HL-60/S4 (cell line): ENCODE data around the gene KRT13.

Source experiments
- in situ Hi-C: fragments of 300-500 bp; cut with MboI; formaldehyde crosslinking; loops from 2 replicates; pipeline ENCODE4 v1.14.3; 2022; ENCODE audit warnings: low sequenced_read_pairs

KRT13 gene

DNA sequence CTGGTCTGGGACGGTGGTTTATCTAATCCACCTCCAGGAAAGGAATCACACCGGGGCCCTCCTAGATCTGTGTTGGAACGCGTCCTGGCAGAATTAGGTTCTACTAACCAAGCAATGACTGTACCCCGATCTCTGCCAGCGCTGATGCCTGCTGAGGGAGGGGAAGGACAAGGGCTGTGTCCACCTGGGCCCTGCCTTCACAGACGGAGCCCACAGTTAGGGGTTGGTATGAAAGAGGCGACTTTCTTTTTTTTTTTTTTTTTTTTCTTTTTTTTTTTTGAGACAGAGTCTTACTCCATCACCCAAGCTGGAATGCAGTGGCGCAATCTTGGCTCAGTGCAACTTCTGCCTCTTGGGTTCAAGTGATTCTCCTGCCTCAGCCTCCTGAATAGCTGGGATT, 32.6 kb upstream of the KRT13 start:
- in situ Hi-C loops = no loop called here

DNA sequence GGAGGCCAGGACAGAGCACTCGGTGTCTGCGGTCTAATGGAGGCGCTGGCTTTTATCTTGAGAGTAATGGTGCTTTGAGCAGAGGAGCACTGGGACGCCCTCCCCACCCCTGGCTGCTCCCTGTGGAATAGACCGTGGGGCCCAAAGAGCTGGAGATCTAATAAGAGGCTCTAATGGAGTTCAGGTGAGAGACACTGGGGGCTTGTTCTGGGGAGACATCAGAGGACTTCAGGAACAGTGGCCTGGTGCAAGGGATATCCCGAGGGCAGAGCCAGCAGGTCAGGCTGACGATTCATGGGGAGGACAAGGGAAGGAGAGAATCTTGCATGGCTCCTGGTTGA, 32.2 kb upstream of the KRT13 start:
- in situ Hi-C loops = no loop called here

DNA sequence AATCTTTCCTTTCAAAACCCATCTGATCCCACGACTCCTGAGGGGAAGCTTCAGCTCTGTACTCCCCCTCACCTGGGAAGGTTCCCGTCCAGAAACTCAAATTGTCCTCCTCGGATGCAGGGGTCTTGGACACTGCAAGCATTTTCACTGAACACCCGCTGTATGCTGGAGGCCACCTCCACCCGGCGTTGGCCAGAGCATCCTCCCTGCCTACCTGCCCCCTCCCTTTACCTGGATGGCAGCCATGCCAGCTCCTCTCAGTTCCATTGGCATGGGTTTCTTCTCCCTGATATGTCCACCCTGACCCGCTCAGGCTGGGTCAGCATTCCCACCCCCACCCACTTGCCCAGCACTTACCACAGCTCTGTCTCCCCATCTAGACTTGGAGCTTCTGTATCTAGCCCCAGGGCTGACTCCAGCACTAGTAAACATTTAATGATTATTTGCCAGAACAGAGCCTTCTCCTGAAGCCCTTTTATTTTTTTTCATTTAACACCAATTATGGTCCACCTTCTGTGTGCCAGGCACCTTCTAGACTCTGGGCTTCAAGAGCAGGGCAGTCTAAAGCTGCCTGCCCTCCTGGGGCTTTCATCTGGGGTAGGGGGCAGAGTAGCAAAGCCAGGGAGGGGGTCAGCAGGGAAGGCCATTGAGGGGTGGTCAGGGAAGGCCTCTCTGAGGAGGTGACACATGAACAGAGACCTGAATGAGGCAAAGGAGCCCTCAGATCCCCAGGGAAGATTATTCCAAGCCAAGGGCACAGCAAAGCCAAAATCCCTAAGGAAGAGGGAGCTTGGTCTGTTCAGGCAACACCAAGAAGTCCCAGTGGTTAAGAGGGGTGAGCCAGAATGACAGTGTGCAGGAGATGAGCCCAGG, 31.6 kb upstream of the KRT13 start:
- in situ Hi-C loops = no loop called here

DNA sequence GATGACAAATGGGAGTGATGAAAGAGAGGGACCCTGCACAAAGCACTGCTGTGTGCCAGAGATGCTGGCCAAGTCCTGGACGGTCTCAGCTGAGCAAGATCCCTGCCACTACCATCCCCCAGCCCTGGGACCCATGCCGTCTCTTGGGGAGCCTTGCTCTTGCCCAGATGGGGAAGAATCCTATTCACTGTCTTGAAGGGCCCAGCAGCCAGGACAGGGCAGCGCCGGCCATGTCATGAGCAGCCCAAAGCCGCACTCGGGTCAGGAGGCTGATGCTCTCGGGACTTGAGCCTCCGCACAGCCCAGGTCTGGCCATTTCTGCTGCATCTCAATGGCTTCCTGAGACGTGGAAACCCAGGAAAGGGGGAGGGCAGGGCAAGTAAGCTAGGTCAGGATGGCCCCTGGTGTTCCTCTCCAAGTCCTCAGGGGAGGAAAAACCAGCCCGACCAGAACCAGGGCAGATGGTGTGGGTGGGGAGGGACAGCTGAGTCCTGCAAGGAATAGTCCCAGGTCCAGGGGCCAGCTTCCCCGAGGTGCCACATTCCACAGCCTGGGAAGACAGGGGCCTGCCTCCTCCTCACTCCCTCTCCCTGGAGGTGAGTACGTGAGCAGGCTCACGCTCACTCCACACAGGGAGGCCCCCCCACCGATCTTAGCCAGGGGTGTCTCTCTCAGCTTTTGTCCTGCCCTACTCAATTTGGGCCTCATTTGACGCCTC, 30.5 kb upstream of the KRT13 start:
- in situ Hi-C loops = no loop called here

DNA sequence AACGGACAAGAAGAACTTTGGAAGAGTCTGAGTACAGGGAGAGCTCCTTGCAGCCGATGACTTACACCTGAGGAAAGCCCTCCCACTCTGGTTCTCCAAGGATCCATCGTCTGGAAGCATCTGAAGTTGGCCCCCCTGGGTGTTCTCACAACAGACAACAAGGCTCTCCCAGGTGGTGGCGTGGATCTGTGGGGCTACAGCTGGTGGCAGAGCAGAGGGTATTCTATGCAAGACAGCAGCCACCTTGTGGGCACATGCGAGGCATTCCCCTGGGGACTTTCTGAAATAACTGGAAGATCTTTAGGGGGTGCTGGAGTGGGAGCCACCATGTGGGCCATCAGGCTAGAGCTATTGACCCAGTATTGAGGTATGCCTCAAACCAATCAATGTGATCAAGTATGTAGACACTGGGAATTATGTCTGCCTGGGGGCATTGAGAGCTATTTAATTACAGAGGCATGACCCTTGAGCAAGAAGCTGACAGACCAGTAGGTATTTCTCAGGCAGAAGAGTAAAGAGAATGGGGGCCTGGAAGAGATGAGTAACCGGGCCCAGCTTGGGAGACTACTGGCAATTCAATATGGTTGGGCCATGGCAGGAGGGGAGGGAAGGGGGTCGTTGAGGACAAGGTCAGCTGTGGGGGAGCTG, 29.6 kb upstream of the KRT13 start:
- in situ Hi-C loops = no loop called here

DNA sequence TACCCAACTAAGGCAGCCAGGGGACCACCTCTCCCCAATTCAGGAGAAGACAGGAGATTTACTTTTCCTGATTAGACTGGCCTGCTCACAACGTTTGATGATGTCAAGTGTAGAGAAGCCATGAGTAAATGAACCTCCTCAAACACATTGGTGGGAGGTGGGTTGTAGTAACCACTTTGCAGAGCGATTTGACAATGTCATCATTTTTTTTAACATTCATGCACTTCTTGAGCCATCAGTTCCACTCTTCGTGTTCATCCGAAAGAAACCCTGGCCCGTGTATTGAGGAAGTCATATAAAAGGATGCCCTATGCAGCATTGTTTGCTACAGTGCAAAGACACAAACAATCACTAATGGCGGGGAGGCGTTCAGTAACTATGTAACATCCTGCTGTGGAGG, 28.2 kb upstream of the KRT13 start:
- in situ Hi-C loops = no loop called here

DNA sequence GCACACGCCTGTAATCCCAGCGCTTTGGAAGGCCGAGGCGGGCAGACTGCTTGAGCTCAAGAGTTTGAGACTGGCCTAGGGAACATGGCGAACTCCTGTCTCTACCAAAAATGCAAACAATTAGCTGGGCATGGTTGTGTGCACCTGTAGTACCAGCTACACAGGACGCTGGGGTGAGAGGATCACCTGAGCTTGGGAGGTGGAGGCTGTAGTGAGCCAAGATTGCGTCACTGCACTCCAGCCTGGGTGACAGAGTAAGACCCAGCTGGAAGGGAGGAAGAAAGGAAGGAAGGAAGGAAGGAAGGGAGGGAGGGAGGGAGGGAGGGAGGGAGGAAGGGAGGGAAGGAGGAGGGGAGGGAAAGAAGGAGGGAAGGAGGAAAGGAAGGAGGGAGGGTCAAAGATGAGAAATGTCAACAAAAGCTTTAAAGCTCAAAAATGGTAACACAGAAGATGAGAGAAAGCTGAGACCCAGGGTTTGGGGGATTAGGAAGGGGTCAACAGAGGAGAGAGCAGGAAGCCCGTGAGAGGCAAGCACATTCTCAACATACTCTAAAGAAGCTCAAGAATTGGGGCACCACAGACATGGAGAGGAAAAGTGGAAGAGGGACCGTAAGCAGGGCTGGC, 27.6 kb upstream of the KRT13 start:
- in situ Hi-C loops = no loop called here

DNA sequence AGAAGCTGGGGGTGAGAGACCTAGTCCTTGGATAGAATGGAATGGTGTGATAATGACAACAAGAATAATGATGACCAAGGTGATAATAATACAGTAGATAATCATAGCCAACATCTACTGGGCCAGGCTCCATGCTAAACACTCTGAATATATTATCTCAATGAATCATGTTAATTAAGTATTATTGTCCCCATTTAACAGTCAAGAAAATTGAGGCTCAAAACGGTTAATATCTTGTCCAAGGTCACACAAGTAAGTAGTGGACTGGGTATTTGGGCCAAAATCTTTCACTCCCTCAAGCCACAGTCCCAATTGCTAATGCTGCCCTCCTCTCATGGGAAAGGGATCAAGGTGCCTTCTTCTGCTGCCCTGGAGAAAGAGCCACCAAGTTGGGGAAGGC, 26.6 kb upstream of the KRT13 start:
- in situ Hi-C loops = no loop called here

DNA sequence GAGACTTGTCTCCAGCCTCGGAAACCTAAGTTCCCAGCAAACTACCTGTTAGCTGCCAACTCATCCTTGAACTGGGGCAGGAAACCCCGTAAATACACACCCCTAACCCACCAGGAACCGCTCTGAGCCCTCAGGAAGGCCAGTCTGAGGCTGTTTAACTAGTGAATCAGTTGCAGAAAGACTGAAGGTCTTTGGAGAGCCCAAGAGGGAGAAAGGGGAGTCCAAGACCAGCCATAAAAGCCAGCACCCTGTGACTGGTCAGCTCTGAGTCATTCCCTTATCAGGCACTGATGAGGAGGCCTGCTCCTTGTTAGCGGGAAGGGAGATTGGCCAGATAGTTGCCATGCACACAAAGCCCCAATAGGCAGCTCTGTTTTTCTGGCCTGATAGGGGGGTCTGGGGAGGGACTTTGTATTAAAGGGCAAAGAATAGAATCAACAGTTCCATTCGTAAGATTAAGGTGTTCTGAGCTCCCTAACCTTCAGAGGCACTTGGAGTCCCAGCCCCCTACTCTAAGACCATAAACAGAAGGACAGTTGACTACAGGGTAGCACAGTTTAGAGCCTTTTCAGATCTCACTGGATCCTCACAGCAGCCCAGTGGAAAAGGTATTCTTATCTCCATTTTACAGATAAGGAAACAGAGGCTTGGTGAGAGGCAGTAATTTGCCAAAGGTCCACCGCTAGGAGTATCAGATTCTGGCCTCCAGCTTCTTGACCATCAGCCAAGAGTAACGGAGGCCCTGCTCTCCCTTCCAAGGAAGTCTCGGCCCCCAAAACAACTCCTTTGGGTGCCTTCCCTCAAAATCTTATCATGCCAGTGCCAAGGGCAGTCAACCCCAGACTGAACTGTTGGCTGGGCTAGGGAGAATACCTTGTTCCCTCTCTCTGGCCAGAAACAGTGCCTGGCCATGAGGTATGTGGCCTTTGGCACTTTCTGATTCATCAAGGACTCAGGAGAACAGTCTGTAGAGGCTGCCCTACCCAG, 24.9 kb upstream of the KRT13 start:
- in situ Hi-C loops = no loop called here

DNA sequence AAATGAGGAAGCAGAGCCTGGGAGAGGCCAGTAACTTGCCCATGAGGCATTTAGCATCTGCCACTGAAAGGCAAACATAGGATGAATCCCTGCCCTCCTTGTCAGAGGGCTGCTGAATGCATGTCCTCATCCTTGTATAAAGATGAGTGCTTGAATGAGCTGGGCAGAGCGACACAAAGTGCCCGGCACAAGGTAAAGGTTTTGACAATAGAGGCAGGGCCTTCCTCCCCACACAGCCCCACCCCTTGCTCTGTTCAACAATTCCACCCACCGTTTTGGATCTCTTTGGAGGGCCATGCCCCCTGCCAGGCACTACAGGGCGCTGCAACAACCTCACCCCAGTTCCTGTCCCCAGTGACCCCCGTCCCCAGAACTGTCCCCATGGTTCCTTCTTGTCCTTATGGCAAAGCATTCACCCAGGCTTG, 24.1 kb upstream of the KRT13 start:
- in situ Hi-C loops = no loop called here

DNA sequence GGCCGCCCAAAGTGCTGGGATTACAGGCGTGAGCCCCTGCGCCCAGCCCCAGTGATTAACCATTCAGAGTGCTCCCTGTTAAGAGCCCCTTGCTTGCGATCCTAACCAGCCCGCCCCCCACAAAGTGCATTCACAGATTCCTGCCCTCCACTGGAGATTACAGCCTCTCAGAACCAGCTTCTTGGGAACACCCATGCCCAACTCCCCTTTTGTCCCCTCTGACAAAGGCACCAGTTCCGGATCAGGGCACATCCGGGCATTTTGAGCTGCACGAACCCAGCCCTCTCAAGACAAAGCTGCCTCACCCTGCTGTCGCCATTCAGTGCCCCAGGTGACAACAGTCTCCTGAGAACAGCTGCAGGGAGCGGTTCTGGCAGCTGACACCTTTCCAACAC, 23.5 kb upstream of the KRT13 start:
- in situ Hi-C loops = no loop called here

DNA sequence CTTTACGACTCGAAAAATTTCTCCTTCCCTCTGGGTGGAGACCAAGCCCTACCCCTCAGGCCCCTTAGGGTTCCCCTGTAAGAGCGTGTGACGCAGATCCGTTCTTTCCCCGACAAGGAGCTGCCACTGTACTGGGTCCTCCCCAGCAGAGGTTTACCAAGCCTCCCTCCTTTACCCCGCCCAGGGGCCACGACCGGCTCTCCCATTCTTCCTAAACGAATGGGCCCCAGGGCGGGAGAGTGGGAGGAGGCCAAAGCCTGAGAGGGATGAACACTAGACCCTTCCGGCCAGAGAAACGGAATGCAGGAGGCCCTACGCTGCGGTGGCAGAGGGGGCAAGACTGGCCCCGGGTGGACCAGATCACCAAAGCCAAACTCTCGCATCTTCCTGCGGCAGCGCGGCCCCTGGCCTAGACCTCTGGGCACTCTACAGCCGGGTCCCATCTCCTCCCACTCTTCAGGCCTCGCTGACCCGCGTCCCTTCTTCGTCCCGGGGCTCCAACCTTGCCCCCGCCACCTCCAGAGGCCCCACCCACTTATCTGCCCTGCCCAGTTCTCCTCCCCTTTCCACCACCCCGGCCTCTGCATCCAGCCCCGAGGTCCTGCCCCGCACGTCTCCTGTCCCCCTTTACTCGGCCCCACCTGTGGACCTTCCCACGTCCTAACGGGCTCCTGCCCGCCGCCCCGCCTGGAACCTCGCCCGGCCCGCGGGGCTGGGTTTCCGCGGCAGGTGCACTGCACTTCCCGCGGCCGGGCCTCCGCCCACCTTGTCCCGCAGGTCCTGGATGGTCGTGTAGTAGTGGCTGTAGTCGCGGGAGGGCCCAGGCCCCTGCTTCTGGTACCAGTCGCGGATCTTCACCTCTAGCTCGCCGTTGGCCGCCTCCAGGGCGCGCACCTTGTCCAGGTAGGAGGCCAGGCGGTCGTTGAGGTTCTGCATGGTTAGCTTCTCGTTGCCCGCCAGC, 21.9 kb upstream of the KRT13 start:
- in situ Hi-C loops = no loop called here

DNA sequence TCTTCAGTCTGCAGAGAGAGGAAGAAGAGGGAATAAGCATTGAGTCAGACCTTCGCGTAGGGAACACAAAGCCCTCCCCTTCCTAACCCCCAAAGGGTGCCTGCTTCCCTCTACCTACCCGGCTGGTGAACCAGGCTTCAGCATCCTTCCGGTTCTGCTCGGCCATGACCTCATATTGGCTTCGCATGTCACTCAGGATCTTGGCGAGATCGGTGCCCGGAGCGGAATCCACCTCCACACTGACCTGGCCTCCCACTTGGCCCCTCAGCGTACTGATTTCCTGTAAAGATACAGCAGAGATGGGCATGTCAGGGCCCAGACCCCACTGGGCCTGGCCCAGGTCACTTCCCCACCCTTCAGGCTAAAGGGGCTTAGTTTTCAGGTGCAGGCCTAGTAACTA, 18.8 kb upstream of the KRT13 start:
- in situ Hi-C loops = no loop called here

DNA sequence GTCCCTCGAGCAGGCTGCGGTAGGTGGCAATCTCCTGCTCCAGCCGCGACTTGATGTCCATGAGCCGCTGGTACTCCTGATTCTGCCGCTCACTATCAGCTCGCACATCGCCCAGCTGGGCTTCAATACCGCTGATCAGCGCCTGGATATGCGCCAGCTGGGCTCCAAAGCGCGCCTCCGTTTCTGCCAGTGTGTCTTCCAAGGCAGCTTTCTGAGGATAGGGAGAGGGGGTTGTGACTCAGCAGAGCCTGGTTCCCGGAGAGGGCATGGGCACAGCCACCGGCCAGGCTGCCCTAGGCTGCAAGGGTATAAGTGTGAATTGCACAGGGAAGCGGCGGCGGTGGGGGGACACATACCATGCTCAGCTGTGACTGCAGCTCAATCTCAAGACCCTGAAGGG, 18.4 kb upstream of the KRT13 start:
- in situ Hi-C loops = no loop called here

DNA sequence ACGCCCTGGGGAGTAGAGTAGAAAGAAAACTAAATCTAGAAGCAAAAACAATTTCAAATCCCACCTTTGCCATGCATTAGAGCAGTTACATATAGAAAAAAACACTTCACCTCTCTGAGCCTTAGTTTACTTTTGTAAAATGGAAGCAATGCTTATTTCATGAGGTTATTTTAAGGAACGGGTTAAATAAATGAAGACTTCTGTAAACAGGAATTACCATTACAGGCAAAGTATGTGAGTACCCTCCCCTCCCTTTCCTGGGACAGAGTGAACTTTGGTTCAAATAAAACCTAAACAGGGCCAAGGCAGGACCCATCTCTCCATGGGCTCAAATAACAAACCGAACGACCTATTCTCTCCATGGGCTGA, 17.8 kb upstream of the KRT13 start:
- in situ Hi-C loops = no loop called here

DNA sequence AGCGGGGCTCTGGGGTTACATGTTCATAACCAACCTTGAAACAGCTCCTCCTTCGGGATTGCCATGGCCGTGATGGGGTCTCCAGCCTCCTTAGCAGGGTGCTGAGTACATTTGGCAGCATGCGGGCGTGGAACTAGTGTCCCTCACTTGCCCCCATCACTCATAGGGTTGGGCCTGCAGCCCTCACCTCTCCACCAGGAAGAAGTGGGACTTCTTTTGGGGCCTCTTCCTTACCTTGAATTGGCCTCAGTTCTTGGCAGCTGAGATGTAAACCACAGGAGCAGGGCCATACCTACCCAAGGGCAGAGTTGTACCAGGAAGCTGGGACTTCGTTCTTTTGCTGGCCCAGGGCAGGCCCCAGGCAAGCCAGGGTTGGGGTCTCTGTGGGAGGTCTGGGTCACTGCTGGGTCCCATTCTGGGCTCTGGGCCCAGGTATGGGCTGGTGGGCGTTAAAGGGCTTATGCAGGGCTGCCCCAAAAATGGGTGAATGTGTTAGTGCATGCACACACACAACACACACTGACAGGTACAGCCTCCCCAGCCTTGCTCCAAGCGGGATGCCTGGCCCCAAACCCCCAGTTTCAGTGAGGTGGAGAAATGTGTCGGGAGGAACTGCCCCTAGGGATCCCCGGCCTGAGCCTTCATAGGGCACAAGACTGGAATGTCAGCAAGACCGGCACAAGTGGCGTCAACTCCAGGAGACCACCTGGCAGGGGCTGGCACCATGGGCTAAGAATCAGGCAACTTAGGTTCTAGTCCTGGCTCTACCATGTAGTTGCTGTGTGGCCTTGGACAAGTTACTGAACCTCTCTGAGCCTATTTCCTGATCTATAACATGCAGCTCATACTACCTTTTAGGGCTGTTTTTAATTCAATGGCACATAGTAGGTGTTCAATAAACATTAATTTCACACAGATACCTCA, 17.2 kb upstream of the KRT13 start:
- in situ Hi-C loops = no loop called here

DNA sequence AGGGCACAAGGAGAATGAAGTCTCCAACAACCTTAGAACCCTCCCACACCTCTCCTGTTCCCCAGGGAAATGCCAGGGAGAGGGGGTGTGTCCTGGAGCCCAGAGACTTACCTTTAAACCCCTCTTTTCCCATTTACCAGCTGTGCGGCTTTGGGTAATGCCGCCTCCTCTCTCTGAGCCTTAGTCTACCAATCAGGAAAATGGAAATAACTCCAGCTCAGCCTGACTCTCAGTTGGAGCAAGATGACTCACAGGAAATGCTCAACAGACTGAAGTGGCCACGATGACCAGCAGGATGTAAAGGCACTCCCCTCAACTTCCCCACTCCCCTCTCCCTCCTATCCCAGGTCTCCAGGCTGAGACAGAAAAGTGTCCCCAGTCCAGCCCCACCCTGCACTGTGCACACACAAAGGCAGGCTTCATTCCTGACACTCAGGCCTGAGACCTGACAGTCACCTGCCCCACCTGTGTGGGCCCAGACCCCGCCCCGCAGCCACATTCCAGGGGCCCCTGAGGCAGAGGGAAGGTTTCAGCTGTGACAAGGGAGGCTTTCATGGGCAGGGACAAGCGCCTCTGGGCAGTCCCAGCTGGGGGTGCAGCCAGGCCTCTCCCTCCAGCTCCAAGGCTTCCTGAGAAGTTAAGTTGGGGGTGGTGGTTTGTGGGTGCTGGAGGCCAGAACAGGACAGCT, 16.3 kb upstream of the KRT13 start:
- in situ Hi-C loops = no loop called here
